PC-9 (cell line): ENCODE data around the gene MOGAT1. TPM values are rescaled to one million over a fixed set of nuclear protein-coding genes. Genes with fewer than 3 reads are reported as not detected.

Experiments used
- BruUV-seq: library from RNA; stranded (reverse); fragments of 400-500 nt; replicated peaks from 2 replicates; lab custom pipeline; 2021; lab: Mats Ljungman, UMichigan
- CTCF ChIA-PET: fragments of 300-600 bp; sonication (Branson Sonifier 250); formaldehyde crosslinking; loops from one replicate; lab custom pipeline; 2022; ENCODE audit warnings: antibody characterized with exemption; lab: Charles Lee
- POLR2A ChIA-PET: fragments of 300-600 bp; sonication (Branson Sonifier 250); formaldehyde crosslinking; loops from one replicate; lab custom pipeline; 2022; ENCODE audit warnings: antibody characterized with exemption; ENCODE audit not compliant: unreplicated experiment; lab: Charles Lee
- DNase-seq, 2 experiments: peaks; one replicate each; pipeline versions ENCODE4 v3.0.0 to v3.0.0-alpha.2; 2015 to 2022; ENCODE audit warnings: mixed read lengths in 1 of 2
- H2AFZ ChIP-seq: fragments of 200-600 bp; sonication (generic); 2 replicates; pipeline ENCODE4 v1.8.1; 2017; ENCODE audit warnings: antibody characterized with exemption
- H3F3A ChIP-seq: fragments of 200-600 bp; sonication (generic); 2 replicates; pipeline ENCODE4 v1.8.1; 2017; ENCODE audit warnings: antibody characterized with exemption, mild to moderate bottlenecking, low read depth; ENCODE audit not compliant: insufficient read depth
- H3K27ac ChIP-seq: fragments of 200-600 bp; sonication (generic); 2 replicates; pipeline ENCODE4 v1.6.1; 2016; ENCODE audit warnings: mixed run types
- H3K27me3 ChIP-seq: fragments of 200-600 bp; sonication (generic); 2 replicates; pipeline ENCODE4 v1.6.1; 2016; ENCODE audit warnings: low read depth, mixed run types; ENCODE audit not compliant: insufficient read depth
- H3K36me3 ChIP-seq: fragments of 200-600 bp; sonication (generic); 2 replicates; pipeline ENCODE4 v1.6.1; 2016; ENCODE audit warnings: low read depth, mixed run types
- H3K4me1 ChIP-seq: fragments of 200-600 bp; sonication (generic); replicated peaks from 2 replicates; pipeline ENCODE4 v1.6.1; 2016; ENCODE audit warnings: mixed run types; ENCODE audit not compliant: insufficient read depth
- H3K4me2 ChIP-seq: fragments of 200-600 bp; sonication (generic); 2 replicates; pipeline ENCODE4 v1.6.1; 2017; ENCODE audit warnings: mixed run types
- H3K4me3 ChIP-seq: fragments of 200-600 bp; sonication (generic); 2 replicates; pipeline ENCODE4 v1.6.1; 2016; ENCODE audit warnings: mixed run types
- H3K79me2 ChIP-seq: fragments of 200-600 bp; sonication (generic); 2 replicates; pipeline ENCODE4 v1.6.1; 2017; ENCODE audit warnings: low read depth, mixed run types
- H3K9me2 ChIP-seq: fragments of 200-600 bp; sonication (generic); 2 replicates; pipeline ENCODE4 v1.8.1; 2017; ENCODE audit warnings: mild to moderate bottlenecking; ENCODE audit not compliant: insufficient read depth
- H3K9me3 ChIP-seq: fragments of 200-600 bp; sonication (generic); 2 replicates; pipeline ENCODE4 v1.8.1; 2016; ENCODE audit warnings: low read depth; ENCODE audit not compliant: insufficient read depth
- H4K20me1 ChIP-seq: fragments of 200-600 bp; sonication (generic); 2 replicates; pipeline ENCODE4 v1.8.1; 2017; ENCODE audit not compliant: insufficient read depth
- EZH2 ChIP-seq: fragments of 200-600 bp; sonication (generic); IDR thresholded peaks from 2 replicates; pipeline ENCODE4 v1.8.0; 2017; ENCODE audit warnings: antibody characterized with exemption, low read depth
- intact Hi-C: fragments of 100-400 bp; cut with micrococcal nuclease; formaldehyde crosslinking; loops from one replicate; pipeline ENCODE4 v1.10.0; 2022; ENCODE audit not compliant: unreplicated experiment
- total RNA-seq: library from RNA; stranded (reverse); gene quantifications from 2 replicates; pipeline ENCODE4 v1.2.3, GENCODE V29; 2021
- TF ChIP-seq, protein P1 (sequence below): fragments of 200-600 bp; sonication (generic); conservative IDR thresholded peaks from 2 replicates; pipeline ENCODE4 v1.6.1; 2017; ENCODE audit warnings: mixed run types, antibody characterized with exemption, mild to moderate bottlenecking, moderate library complexity

MOGAT1 gene
- total RNA-seq, 1 experiment from 2014 or later: 0.35 TPM

DNA sequence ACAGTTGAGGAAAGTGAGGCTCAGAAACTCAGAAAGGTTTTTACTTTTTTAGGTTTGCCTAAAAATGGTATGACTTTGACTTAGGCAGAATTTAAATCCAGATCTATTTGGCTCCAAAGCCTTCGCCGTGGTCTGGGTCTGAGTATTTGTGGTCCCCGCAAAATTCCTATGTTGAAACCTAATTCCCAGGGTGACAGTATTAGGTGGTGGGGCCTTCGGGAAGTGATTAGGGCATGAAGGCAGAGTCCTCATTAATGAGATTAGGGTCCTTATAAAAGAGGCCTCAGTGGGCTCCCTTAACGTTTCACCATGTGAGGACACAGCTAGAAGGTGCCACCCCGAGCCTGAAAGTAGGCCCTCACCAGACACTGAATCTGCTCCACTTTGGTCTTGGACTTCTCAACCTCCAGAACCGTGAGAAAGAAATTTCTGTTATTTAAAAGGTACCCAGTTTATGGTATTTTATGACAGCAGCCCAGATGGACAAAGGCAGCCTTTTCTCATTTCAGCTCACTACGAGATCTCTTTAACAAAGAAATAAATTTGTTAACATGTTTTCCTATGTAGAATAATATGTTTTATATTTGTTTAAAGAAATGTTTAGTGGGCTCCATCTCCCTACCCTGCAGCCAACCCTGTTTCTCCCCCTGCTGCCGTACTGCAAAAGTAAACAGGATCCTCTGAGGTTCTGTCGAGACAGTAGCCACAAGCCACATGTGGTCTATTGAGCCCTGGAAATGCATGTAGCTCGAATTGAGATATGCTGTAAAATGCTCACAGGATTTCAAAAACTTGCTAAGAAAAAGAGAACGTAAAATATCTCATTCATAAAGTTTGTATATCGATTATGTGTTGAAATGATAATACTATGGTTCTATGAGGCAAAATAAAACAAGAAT, 80.6 kb downstream of the MOGAT1 start:
- Histone ChIP-seq H3K79me2 (no peaks in the 10 kb centered on the region), H3K9me2 (no peaks in the 10 kb centered on the region), H2AFZ (no peak overlapping the region), H4K20me1 (no peaks in the 10 kb centered on the region), H3K27ac (no peak overlapping the region), H3K4me2 (no peak overlapping the region), H3K4me3 (no peak overlapping the region), H3K27me3 (no peaks in the 10 kb centered on the region), H3K4me1 (peaks cover 21% of the 10 kb centered on the region), H3K9me3 (no peaks in the 10 kb centered on the region), H3F3A (peaks cover 21% of the 10 kb centered on the region), H3K36me3 (no peaks in the 10 kb centered on the region)
- BruUV-seq: no TSS peak
- ChIA-PET CTCF (no interaction called here), POLR2A (interaction anchor here (0.6 kb wide), 1 partner anchor 36 kb away, joined by 5 read pairs; no protein-coding TSS in a partner anchor)
- TF ChIP-seq, protein P1, sequence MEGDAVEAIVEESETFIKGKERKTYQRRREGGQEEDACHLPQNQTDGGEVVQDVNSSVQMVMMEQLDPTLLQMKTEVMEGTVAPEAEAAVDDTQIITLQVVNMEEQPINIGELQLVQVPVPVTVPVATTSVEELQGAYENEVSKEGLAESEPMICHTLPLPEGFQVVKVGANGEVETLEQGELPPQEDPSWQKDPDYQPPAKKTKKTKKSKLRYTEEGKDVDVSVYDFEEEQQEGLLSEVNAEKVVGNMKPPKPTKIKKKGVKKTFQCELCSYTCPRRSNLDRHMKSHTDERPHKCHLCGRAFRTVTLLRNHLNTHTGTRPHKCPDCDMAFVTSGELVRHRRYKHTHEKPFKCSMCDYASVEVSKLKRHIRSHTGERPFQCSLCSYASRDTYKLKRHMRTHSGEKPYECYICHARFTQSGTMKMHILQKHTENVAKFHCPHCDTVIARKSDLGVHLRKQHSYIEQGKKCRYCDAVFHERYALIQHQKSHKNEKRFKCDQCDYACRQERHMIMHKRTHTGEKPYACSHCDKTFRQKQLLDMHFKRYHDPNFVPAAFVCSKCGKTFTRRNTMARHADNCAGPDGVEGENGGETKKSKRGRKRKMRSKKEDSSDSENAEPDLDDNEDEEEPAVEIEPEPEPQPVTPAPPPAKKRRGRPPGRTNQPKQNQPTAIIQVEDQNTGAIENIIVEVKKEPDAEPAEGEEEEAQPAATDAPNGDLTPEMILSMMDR: no peak
- TF ChIP-seq EZH2: no peak
- intact Hi-C loops: no loop called here
- no peak for DNase-seq

DNA sequence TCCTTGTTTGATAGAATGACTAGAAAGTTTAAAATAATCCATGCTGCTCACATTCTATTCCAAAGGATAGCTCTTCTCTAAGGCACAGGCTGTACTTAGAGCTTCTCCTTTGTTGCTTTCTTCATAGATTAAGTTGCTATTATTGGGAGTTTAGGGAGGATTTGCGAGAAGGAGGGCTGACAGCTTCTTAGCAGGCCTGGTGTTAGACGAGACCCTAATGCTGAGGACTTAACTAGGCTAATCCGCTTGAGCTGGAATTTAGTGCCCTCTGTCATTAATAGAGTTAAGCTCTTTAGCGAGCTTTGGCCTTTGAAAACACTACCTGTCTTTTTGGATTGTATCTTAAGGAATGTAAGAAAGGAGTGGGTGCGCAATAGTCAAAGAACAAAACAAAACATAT, 81.3 kb downstream of the MOGAT1 start:
- POLR2A ChIA-PET: interaction anchor here (0.6 kb wide), 3 partner anchors 10 to 576 kb away, joined by 5 to 7 read pairs (median 5); no protein-coding TSS in a partner anchor
- H3K9me2 ChIP-seq: no peaks in the 10 kb centered on the region
- H3K27me3 ChIP-seq: no peaks in the 10 kb centered on the region
- H3K9me3 ChIP-seq: no peaks in the 10 kb centered on the region
- H3F3A ChIP-seq: peaks cover 28% of the 10 kb centered on the region
- H3K4me2 ChIP-seq: no peak overlapping the region
- H3K79me2 ChIP-seq: no peaks in the 10 kb centered on the region
- no peak overlapping the region for H2AFZ ChIP-seq
- CTCF ChIA-PET: no interaction called here
- H3K4me3 ChIP-seq: no peak overlapping the region
- peaks cover 28% of the 10 kb centered on the region for H3K4me1 ChIP-seq
- no peak for TF ChIP-seq EZH2
- TF ChIP-seq, protein P1: no peak
- H3K36me3 ChIP-seq: no peaks in the 10 kb centered on the region
- no TSS peak for BruUV-seq
- intact Hi-C loops: no loop called here
- H4K20me1 ChIP-seq: no peaks in the 10 kb centered on the region
- DNase-seq: no peak
- H3K27ac ChIP-seq: no peak overlapping the region

DNA sequence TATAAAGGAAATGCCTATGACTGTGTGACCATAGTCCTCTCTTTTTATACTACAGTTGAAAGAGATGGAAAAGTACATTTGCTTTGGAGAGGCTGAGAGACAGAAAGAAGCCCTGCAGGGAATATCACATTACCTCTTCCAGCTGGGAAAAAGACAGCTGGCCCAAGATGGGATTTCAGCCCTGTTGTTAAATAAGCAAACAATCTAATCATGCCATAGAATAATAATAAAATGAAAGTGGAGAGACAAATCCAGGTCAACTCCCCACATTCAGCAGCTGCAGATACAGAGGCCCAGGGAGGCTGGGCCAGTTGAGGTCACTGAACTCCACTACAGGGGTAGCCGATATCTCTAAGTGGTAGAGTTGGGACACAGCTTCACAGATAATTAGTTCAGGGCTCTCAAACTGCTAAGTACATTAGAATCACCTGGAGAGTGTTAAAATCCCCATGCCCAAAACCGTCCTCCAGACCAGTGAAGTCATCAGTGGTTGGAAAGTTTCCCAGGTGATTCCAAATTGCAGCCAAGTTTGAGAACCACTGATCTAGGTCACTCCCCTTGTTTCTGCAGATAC, 81.9 kb downstream of the MOGAT1 start:
- Histone ChIP-seq H2AFZ (no peak overlapping the region), H3K27me3 (no peaks in the 10 kb centered on the region), H3K27ac (no peak overlapping the region), H3K4me1 (peaks cover 28% of the 10 kb centered on the region), H4K20me1 (no peaks in the 10 kb centered on the region), H3K79me2 (no peaks in the 10 kb centered on the region), H3K4me3 (no peak overlapping the region), H3K4me2 (no peak overlapping the region), H3K36me3 (no peaks in the 10 kb centered on the region), H3K9me3 (no peaks in the 10 kb centered on the region), H3K9me2 (no peaks in the 10 kb centered on the region), H3F3A (peaks cover 33% of the 10 kb centered on the region)
- ChIA-PET CTCF (no interaction called here), POLR2A (interaction anchor here (0.6 kb wide), 2 partner anchors 11 to 576 kb away, joined by 5 to 7 read pairs; no protein-coding TSS in a partner anchor)
- no peak for TF ChIP-seq EZH2
- TF ChIP-seq, protein P1: no peak
- intact Hi-C loops: no loop called here
- DNase-seq: no peak
- no TSS peak for BruUV-seq
